Neutrophil (primary cell): ENCODE data around the gene OR5P2.

Experiments used
- H3K27ac ChIP-seq: fragments of 200-600 bp; sonication (generic); 2 replicates; pipeline ENCODE4 v1.5.1; 2016; ENCODE audit warnings: mild to moderate bottlenecking, moderate library complexity
- H3K27me3 ChIP-seq: fragments of 200-600 bp; sonication (generic); 2 replicates; pipeline ENCODE4 v1.6.0; 2016; ENCODE audit warnings: mild to moderate bottlenecking
- H3K36me3 ChIP-seq: fragments of 200-600 bp; sonication (generic); 2 replicates; pipeline ENCODE4 v1.5.1; 2017
- H3K4me1 ChIP-seq, 2 experiments: fragments of 200-600 bp in 1 of 2; sonication (generic) in 1 of 2; 1 replicate in 1 of 2; 2 replicates in 1 of 2; pipeline versions ENCODE4 v1.5.1 to v1.6.1; 2013 to 2016; ENCODE audit warnings: low read depth in 1 of 2, low read length in 1 of 2, mild to moderate bottlenecking in 1 of 2, moderate library complexity in 1 of 2; ENCODE audit not compliant: control insufficient read depth in 1 of 2, insufficient read depth in 1 of 2
- H3K4me3 ChIP-seq, 2 experiments: fragments of 200-600 bp in 1 of 2; sonication (generic) in 1 of 2; 1 replicate in 1 of 2; 2 replicates in 1 of 2; pipeline ENCODE4 v1.5.1; 2013 to 2016; ENCODE audit warnings: low read depth in 1 of 2, low read length in 1 of 2, mild to moderate bottlenecking in 1 of 2, moderate library complexity in 1 of 2
- H3K9me3 ChIP-seq: fragments of 200-600 bp; sonication (generic); 2 replicates; pipeline ENCODE4 v1.5.1; 2016
- CTCF ChIP-seq: fragments of 200-600 bp; sonication (generic); IDR thresholded peaks from 2 replicates; pipeline ENCODE4 v1.5.1; 2016; ENCODE audit warnings: antibody characterized with exemption

Gene OR5P2

GRCh38 chr11:7796842-7797241, at the start of gene OR5P2:
Gene OR5P2, minus strand, starts transcription at chr11:7796942. Its CDS starts 0 bp downstream, at chr11:7796942.
- no peaks in the 10 kb centered on the region for H3K4me1 ChIP-seq
- no peak within 1 kb of the TSS for H3K4me3 ChIP-seq
- H3K36me3 ChIP-seq = no peaks in the 10 kb centered on the region
- no peak within 1 kb of the TSS for H3K27ac ChIP-seq
- no peaks in the 10 kb centered on the region for H3K27me3 ChIP-seq
- H3K9me3 ChIP-seq = no peaks in the 10 kb centered on the region
- TF ChIP-seq CTCF = no peak

GRCh38 chr11:7846003-7846402, 49.3 kb upstream of the OR5P2 start:
- no peaks in the 10 kb centered on the region for H3K36me3 ChIP-seq
- H3K4me1 ChIP-seq = no peaks in the 10 kb centered on the region
- no peaks in the 10 kb centered on the region for H3K9me3 ChIP-seq
- no peak for TF ChIP-seq CTCF
- H3K27me3 ChIP-seq = no peaks in the 10 kb centered on the region
- H3K4me3 ChIP-seq = no peak overlapping the region
- H3K27ac ChIP-seq = no peak overlapping the region

- H3K4me3 ChIP-seq = no peak overlapping the region
- no peaks in the 10 kb centered on the region for H3K9me3 ChIP-seq
- no peaks in the 10 kb centered on the region for H3K4me1 ChIP-seq
- H3K27me3 ChIP-seq = no peaks in the 10 kb centered on the region
- H3K36me3 ChIP-seq = no peaks in the 10 kb centered on the region
- no peak for TF ChIP-seq CTCF
- no peak overlapping the region for H3K27ac ChIP-seq
These were observed 48.2 kb upstream of the OR5P2 start for GRCh38 chr11:7844986-7845385.

GRCh38 chr11:7844521-7844920, 47.8 kb upstream of the OR5P2 start:
- TF ChIP-seq CTCF = no peak

GRCh38 chr11:7840578-7840977, 43.8 kb upstream of the OR5P2 start:
- H3K27ac ChIP-seq = no peak overlapping the region
- no peaks in the 10 kb centered on the region for H3K27me3 ChIP-seq
- no peaks in the 10 kb centered on the region for H3K4me1 ChIP-seq
- no peaks in the 10 kb centered on the region for H3K9me3 ChIP-seq
- no peak for TF ChIP-seq CTCF
- no peaks in the 10 kb centered on the region for H3K36me3 ChIP-seq
- no peak overlapping the region for H3K4me3 ChIP-seq

More at GRCh38 chr11:7844521-7844920, 47.8 kb upstream of the OR5P2 start:
- H3K4me3 ChIP-seq = no peak overlapping the region
- H3K36me3 ChIP-seq = no peaks in the 10 kb centered on the region
- H3K4me1 ChIP-seq = no peaks in the 10 kb centered on the region
- H3K27ac ChIP-seq = no peak overlapping the region
- no peaks in the 10 kb centered on the region for H3K9me3 ChIP-seq
- no peaks in the 10 kb centered on the region for H3K27me3 ChIP-seq

GRCh38 chr11:7833527-7833926, 36.8 kb upstream of the OR5P2 start:
- Histone ChIP-seq H3K27me3 (no peaks in the 10 kb centered on the region), H3K9me3 (no peaks in the 10 kb centered on the region), H3K27ac (no peak overlapping the region), H3K36me3 (no peaks in the 10 kb centered on the region), H3K4me1 (no peaks in the 10 kb centered on the region), H3K4me3 (no peak overlapping the region)
- TF ChIP-seq CTCF = no peak
